Endothelial cell of umbilical vein (primary cell): Measurements from ENCODE around the gene KCNK16. TPM values are rescaled to one million over a fixed set of nuclear protein-coding genes. Genes with fewer than 3 reads are reported as not detected.

Experiments used
- BruUV-seq: library from RNA; stranded (reverse); fragments of 400-500 nt; replicated peaks from 2 replicates; lab custom pipeline; 2021; lab: Mats Ljungman, UMichigan
- CTCF ChIA-PET: fragments of 300-600, 350-600 bp; sonication (Branson Sonifier 250); formaldehyde crosslinking; loops from one replicate; lab custom pipeline; 2021; ENCODE audit warnings: antibody characterized with exemption, inconsistent platforms; lab: Charles Lee
- POLR2A ChIA-PET: fragments of 300-600, 350-600 bp; sonication (Branson Sonifier 250); formaldehyde crosslinking; loops from one replicate; lab custom pipeline; 2021; ENCODE audit warnings: antibody characterized with exemption, inconsistent platforms; lab: Charles Lee
- DNase-seq: peaks from one replicate; pipeline ENCODE4 v3.0.0-alpha.2; 2011; ENCODE audit warnings: low read depth, low spot score
- FAIRE-seq: peaks from 2 replicates; lab custom pipeline; 2011; peaks lifted over from hg19 to GRCh38; lab: Jason Lieb, UNC
- H2AFZ ChIP-seq: 2 replicates; pipeline ENCODE4 v1.6.0; 2012; ENCODE audit warnings: low read depth, low read length, control low read depth, inconsistent platforms
- H3K27ac ChIP-seq: 2 replicates; pipeline ENCODE4 v1.5.1; 2011; ENCODE audit warnings: low read depth, mild to moderate bottlenecking, control low read depth, low read length, moderate library complexity; ENCODE audit not compliant: insufficient read depth
- H3K27me3 ChIP-seq, 2 experiments: 2 replicates each; pipeline versions ENCODE4 v1.6.0 to v1.6.1; 2011; ENCODE audit warnings: low read length in 2 of 2, mixed read lengths in 1 of 2; ENCODE audit not compliant: control insufficient read depth in 2 of 2, insufficient read depth in 2 of 2
- H3K36me3 ChIP-seq, 2 experiments: 2 replicates in 1 of 2; 3 replicates in 1 of 2; pipeline ENCODE4 v1.5.1; 2011; ENCODE audit warnings: low read length in 2 of 2, mild to moderate bottlenecking in 1 of 2, moderate library complexity in 1 of 2; ENCODE audit not compliant: control insufficient read depth in 2 of 2, insufficient read depth in 2 of 2; ENCODE audit errors: extremely low read depth in 1 of 2
- H3K4me1 ChIP-seq: 3 replicates; pipeline ENCODE4 v1.5.1; 2011; ENCODE audit warnings: mild to moderate bottlenecking, low read length; ENCODE audit not compliant: control insufficient read depth, insufficient read depth; ENCODE audit errors: extremely low read depth
- H3K4me2 ChIP-seq: 2 replicates; pipeline ENCODE4 v1.6.1; 2011; ENCODE audit warnings: low read length, control low read depth, mixed read lengths; ENCODE audit not compliant: insufficient read depth
- H3K4me3 ChIP-seq, 3 experiments: fragments of 200-600 bp in 1 of 3; sonication (generic), shearing (Covaris generic) in 1 of 3; replicated peaks in 1 of 3; 2 replicates each; pipeline ENCODE4 v1.5.1; 2011 to 2016; ENCODE audit warnings: control low read depth in 3 of 3, low read length in 3 of 3, mild to moderate bottlenecking in 2 of 3, inconsistent platforms in 1 of 3, low read depth in 1 of 3, moderate library complexity in 1 of 3; ENCODE audit not compliant: insufficient read depth in 1 of 3
- H3K79me2 ChIP-seq: 2 replicates; pipeline ENCODE4 v1.6.0; 2012; ENCODE audit warnings: low read length, inconsistent platforms; ENCODE audit not compliant: control insufficient read depth, insufficient read depth
- H3K9ac ChIP-seq: replicated peaks from 2 replicates; pipeline ENCODE3; 2011; ENCODE audit warnings: low read length, control low read depth; ENCODE audit not compliant: insufficient read depth; ENCODE audit errors: extremely low read depth
- H3K9me1 ChIP-seq: replicated peaks from 3 replicates; pipeline ENCODE4 v1.6.0; 2011; ENCODE audit warnings: mild to moderate bottlenecking, low read length; ENCODE audit not compliant: control insufficient read depth, insufficient read depth; ENCODE audit errors: extremely low read depth
- H3K9me3 ChIP-seq: replicated peaks from 2 replicates; pipeline ENCODE4 v1.5.1; 2012; ENCODE audit warnings: low read length, inconsistent platforms; ENCODE audit not compliant: control insufficient read depth, insufficient read depth
- H4K20me1 ChIP-seq: replicated peaks from 2 replicates; pipeline ENCODE3; 2011; ENCODE audit warnings: mild to moderate bottlenecking, low read length; ENCODE audit not compliant: control insufficient read depth, insufficient read depth; ENCODE audit errors: extremely low read depth
- CTCF ChIP-seq, 2 donors: IDR thresholded peaks; 1 replicate in 1 of 2; 2 replicates in 1 of 2; pipeline ENCODE4 v1.5.1; 2011; ENCODE audit warnings: low read length in 2 of 2, mild to moderate bottlenecking in 2 of 2, moderate library complexity in 2 of 2, control low read depth in 1 of 2, inconsistent platforms in 1 of 2, low read depth in 1 of 2; ENCODE audit not compliant: insufficient read depth in 1 of 2; ENCODE audit errors: extremely low read depth in 1 of 2
- EZH2 ChIP-seq: IDR thresholded peaks from 2 replicates; pipeline ENCODE4 v1.6.1; 2012; ENCODE audit warnings: borderline replicate concordance, low read depth, mild to moderate bottlenecking, moderate library complexity, low read length, inconsistent platforms; ENCODE audit not compliant: severe bottlenecking
- FOS ChIP-seq: IDR thresholded peaks from 2 replicates; pipeline ENCODE4 v1.6.1; 2011; ENCODE audit warnings: mild to moderate bottlenecking, low read length, moderate library complexity, borderline replicate concordance; ENCODE audit not compliant: insufficient read depth
- MYC ChIP-seq: IDR thresholded peaks from one replicate; pipeline ENCODE4 v1.6.1; 2011; ENCODE audit warnings: mild to moderate bottlenecking, low read depth, low read length
- dilution Hi-C: fragments of 300-500 bp; cut with MboI; formaldehyde crosslinking; loops from one replicate; pipeline ENCODE4 v1.15.0; 2019; ENCODE audit warnings: low sequenced_read_pairs; ENCODE audit not compliant: extremely low pct_ligation_motif_present
- intact Hi-C: fragments of 100-400 bp; cut with micrococcal nuclease; formaldehyde crosslinking; loops from one replicate; pipeline ENCODE4 v1.10.0; 2022
- polyA plus RNA-seq, 4 experiments: library from polyadenylated mRNA; depleted of rRNA in 3 of 4; stranded (reverse) in 3 of 4; unstranded in 1 of 4; fragments of >200 nt; gene quantifications; 2 replicates each; pipeline versions ENCODE4 v1.2.1 to v1.2.3, GENCODE V29; 2011 to 2012; ENCODE audit warnings: missing spikeins in 1 of 4
- total RNA-seq: library from RNA; stranded (reverse); gene quantifications from 2 replicates; pipeline ENCODE4 v1.2.3, GENCODE V29; 2021

The KCNK16 gene
- total and polyA plus RNA-seq, 2 donors (not counting 3 experiments of a cell fraction or from before 2014, with no cell fraction given): not detected

- Histone ChIP-seq H3K9me3 (no peaks in the 10 kb centered on the region), H3K27ac (no peak overlapping the region), H3K27me3 (no peaks in the 10 kb centered on the region), H3K9ac (no peak overlapping the region), H3K79me2 (no peaks in the 10 kb centered on the region), H3K4me2 (no peak overlapping the region), H3K36me3 (no peaks in the 10 kb centered on the region), H4K20me1 (no peaks in the 10 kb centered on the region), H3K9me1 (no peaks in the 10 kb centered on the region), H2AFZ (no peak overlapping the region), H3K4me1 (no peaks in the 10 kb centered on the region), H3K4me3 (no peak overlapping the region)
- ChIA-PET POLR2A (no interaction called here), CTCF (interaction anchor here (0.5 to 4.4 kb wide), 4 partner anchors 10 to 526 kb away, joined by 3 to 22 read pairs (median 4); no protein-coding TSS in a partner anchor)
- BruUV-seq: no TSS peak
- dilution Hi-C loops (no loop called here), intact Hi-C loops (no loop called here)
- DNase-seq: no peak
- no peak for TF ChIP-seq CTCF (IDR thresholded peaks at IDR 0.05; ENCODE audit: extremely low read depth in 1 of 2, insufficient read depth in 1 of 2, low read depth in 1 of 2, low read length in 2 of 2)
- peak; percentile 51 for TF ChIP-seq FOS
- no peak for TF ChIP-seq MYC
- TF ChIP-seq EZH2: no peak
- no peak for FAIRE-seq
These were observed 43.0 kb upstream of the KCNK16 start for GRCh38 chr6:39365281-39366074.
